ENCODE data around the gene SND1. TPM values are rescaled to one million over a fixed set of nuclear protein-coding genes. Genes with fewer than 3 reads are reported as not detected.

The SND1 gene
- total and polyA plus RNA-seq, 2 of the 4 experiments (the other 2 are of a cell fraction): 154 to 294 TPM

- H3K36me3 ChIP-seq (ENCODE audit: control insufficient read depth, insufficient read depth, low read length): no peaks in the 10 kb centered on the region; the same call in 1 of the 2 replicates
- H4K20me1 ChIP-seq (ENCODE audit: insufficient read depth, low read length): peaks cover 59% of the 10 kb centered on the region
- H2BK15ac ChIP-seq (ENCODE audit: low read depth, low read length): no peak overlapping the region
- H3K18ac ChIP-seq (ENCODE audit: low read depth, low read length): no peak overlapping the region
- 0 out of 2 replicates have a peak, but pooled peaks cover 3% of the 10 kb centered on the region for H3K9me1 ChIP-seq (ENCODE audit: insufficient read depth, low read length)
- TF ChIP-seq, protein P1, sequence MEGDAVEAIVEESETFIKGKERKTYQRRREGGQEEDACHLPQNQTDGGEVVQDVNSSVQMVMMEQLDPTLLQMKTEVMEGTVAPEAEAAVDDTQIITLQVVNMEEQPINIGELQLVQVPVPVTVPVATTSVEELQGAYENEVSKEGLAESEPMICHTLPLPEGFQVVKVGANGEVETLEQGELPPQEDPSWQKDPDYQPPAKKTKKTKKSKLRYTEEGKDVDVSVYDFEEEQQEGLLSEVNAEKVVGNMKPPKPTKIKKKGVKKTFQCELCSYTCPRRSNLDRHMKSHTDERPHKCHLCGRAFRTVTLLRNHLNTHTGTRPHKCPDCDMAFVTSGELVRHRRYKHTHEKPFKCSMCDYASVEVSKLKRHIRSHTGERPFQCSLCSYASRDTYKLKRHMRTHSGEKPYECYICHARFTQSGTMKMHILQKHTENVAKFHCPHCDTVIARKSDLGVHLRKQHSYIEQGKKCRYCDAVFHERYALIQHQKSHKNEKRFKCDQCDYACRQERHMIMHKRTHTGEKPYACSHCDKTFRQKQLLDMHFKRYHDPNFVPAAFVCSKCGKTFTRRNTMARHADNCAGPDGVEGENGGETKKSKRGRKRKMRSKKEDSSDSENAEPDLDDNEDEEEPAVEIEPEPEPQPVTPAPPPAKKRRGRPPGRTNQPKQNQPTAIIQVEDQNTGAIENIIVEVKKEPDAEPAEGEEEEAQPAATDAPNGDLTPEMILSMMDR (conservative IDR thresholded peaks at IDR 0.05; ENCODE audit: low read depth, low read length): no peak
- TF ChIP-seq POLR2A (IDR thresholded peaks at IDR 0.05; ENCODE audit: low read depth, low read length): no peak
- TF ChIP-seq BHLHE40 (IDR thresholded peaks at IDR 0.05; ENCODE audit: low read depth, low read length): no peak
- no peak for TF ChIP-seq MXI1 (IDR thresholded peaks at IDR 0.05; ENCODE audit: borderline replicate concordance, low read depth, low read length)
- TF ChIP-seq RFX5 (IDR thresholded peaks at IDR 0.05; ENCODE audit: low read depth, low read length): no peak
- no peak for TF ChIP-seq FOS (IDR thresholded peaks at IDR 0.05; ENCODE audit: low read depth, low read length)
- TF ChIP-seq CEBPB (IDR thresholded peaks at IDR 0.05; ENCODE audit: low read depth, low read length): no peak
- TF ChIP-seq, protein P2, sequence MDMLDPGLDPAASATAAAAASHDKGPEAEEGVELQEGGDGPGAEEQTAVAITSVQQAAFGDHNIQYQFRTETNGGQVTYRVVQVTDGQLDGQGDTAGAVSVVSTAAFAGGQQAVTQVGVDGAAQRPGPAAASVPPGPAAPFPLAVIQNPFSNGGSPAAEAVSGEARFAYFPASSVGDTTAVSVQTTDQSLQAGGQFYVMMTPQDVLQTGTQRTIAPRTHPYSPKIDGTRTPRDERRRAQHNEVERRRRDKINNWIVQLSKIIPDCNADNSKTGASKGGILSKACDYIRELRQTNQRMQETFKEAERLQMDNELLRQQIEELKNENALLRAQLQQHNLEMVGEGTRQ (IDR thresholded peaks at IDR 0.05; ENCODE audit: low read depth, low read length): no peak
- no peak for TF ChIP-seq RCOR1 (IDR thresholded peaks at IDR 0.05; ENCODE audit: insufficient replicate concordance, low read length)
- TF ChIP-seq MAZ (IDR thresholded peaks at IDR 0.05; ENCODE audit: borderline replicate concordance, low read depth, low read length): no peak
- dilution Hi-C loops (cut with HindIII; ENCODE audit: low sequenced_read_pairs, unreplicated experiment) (no loop called here), in situ Hi-C loops (cut with MboI; ENCODE audit: low sequenced_read_pairs) (no loop called here), intact Hi-C loops (cut with micrococcal nuclease) (loop anchor here (1.0 to 10.0 kb wide), 3 partner anchors 174 to 450 kb away; partner anchors contain the start of genes ARF5 and GCC1)
- ChIA-PET POLR2A (ENCODE audit: unreplicated experiment) (no interaction called here), CTCF (interaction anchor here (0.9 to 1.2 kb wide), 2 partner anchors 9 to 328 kb away, joined by 3 to 4 read pairs; no protein-coding TSS in a partner anchor)
- H3K4me1 ChIP-seq (ENCODE audit: control insufficient read depth, insufficient read depth, low read length): peaks cover 5% of the 10 kb centered on the region; the same call in 1 of the 2 replicates
- H2BK5ac ChIP-seq (ENCODE audit: low read depth, low read length, poor library complexity, severe bottlenecking): no peak overlapping the region
- no peak overlapping the region for H3K27ac ChIP-seq (ENCODE audit: insufficient read depth, low read length)
- no CpG with 5 or more reads among the region's 2 CpGs for WGBS, 2 experiments (ENCODE audit: extremely low coverage in 2 of 2, insufficient read length in 1 of 2)
- H3K4me2 ChIP-seq (ENCODE audit: low read depth, low read length): no peak overlapping the region
- H4K91ac ChIP-seq (ENCODE audit: insufficient read depth, low read depth, low read length): no peak overlapping the region
- no peak overlapping the region for H2AK9ac ChIP-seq (replicated peaks; ENCODE audit: low read depth, low read length, poor library complexity)
- H4K8ac ChIP-seq (ENCODE audit: low read depth in 2 of 2, low read length in 2 of 2): no peak overlapping the region
- no peak overlapping the region for H2BK20ac ChIP-seq (ENCODE audit: low read depth, low read length)
- BruUV-seq (replicated peaks): no TSS peak
- H3K27me3 ChIP-seq (ENCODE audit: control insufficient read depth, insufficient read depth, low read length): no peaks in the 10 kb centered on the region
- no peak overlapping the region for H3K14ac ChIP-seq (replicated peaks; ENCODE audit: low read depth, low read length)
- no peaks in the 10 kb centered on the region for H3K9me3 ChIP-seq (ENCODE audit: control insufficient read depth, insufficient read depth, low read length)
- no peak for DNase-seq
- H3K4me3 ChIP-seq (ENCODE audit: insufficient read depth, low read depth, low read length): no peak overlapping the region
- H3K56ac ChIP-seq (ENCODE audit: extremely low read depth, insufficient read depth, low read length): no peak overlapping the region
- ATAC-seq (ENCODE audit: low read depth): no peak
- H4K5ac ChIP-seq (ENCODE audit: low read depth, low read length): no peak overlapping the region
- H3K23ac ChIP-seq (ENCODE audit: low read depth, low read length): 0 out of 2 replicates have a peak overlapping the region, but pooled peaks have one; percentile 19
- H3K79me1 ChIP-seq (ENCODE audit: low read depth in 1 of 2, low read length in 2 of 2): peaks cover 32 to 49% of the 10 kb centered on the region in 2 experiments
- no peak overlapping the region for H2BK120ac ChIP-seq (ENCODE audit: low read depth, low read length)
- no peak overlapping the region for H2AK5ac ChIP-seq (ENCODE audit: low read depth, low read length)
- no peak overlapping the region for H3K4ac ChIP-seq (ENCODE audit: low read depth, low read length)
- H2AFZ ChIP-seq (replicated peaks; ENCODE audit: low read length, poor library complexity): no peak overlapping the region
- no peak overlapping the region for H3K9ac ChIP-seq (ENCODE audit: low read depth, low read length)
Observed at GRCh38 chr7:128034825-128035224, 382.8 kb downstream of the SND1 start.
